Activated naive CD8-positive, alpha-beta T cell treated with anti-CD3 and anti-CD28 coated beads, Interleukin-2, amount 10 ng/mL, durations not matched to agents 7 days and 5 days (primary cell): ENCODE data around the gene SUN1. TPM values are rescaled to one million over a fixed set of nuclear protein-coding genes. Genes with fewer than 3 reads are reported as not detected.
A peak's percentile ranks its signal among the peaks of the same experiment; 100 is the strongest.

ENCODE experiments used
- ATAC-seq: fragments of 150-1000 bp; cut with Tn5 transposase; one replicate; pipeline ENCODE4 v1.10.0; 2021; ENCODE audit warnings: low read depth, moderate library complexity
- POLR2A ChIA-PET: fragments of 350-600 bp; sonication (Branson Sonifier 250); formaldehyde crosslinking; loops from one replicate; lab custom pipeline; 2021; ENCODE audit warnings: antibody characterized with exemption; lab: Charles Lee
- DNase-seq: peaks from one replicate; pipeline ENCODE4 v3.0.0; 2021
- H3K27ac Mint-ChIP-seq: one replicate; pipeline ENCODE4 v1.8.0; 2022; ENCODE audit warnings: mild to moderate bottlenecking, mixed read lengths
- H3K27me3 Mint-ChIP-seq: one replicate; pipeline ENCODE4 v1.8.0; 2022; ENCODE audit warnings: mild to moderate bottlenecking, moderate library complexity, mixed read lengths
- H3K36me3 Mint-ChIP-seq: one replicate; pipeline ENCODE4 v1.8.0; 2021; ENCODE audit warnings: mild to moderate bottlenecking, mixed read lengths
- H3K4me1 Mint-ChIP-seq: one replicate; pipeline ENCODE4 v1.8.0; 2021; ENCODE audit warnings: mixed read lengths
- H3K4me3 Mint-ChIP-seq: one replicate; pipeline ENCODE4 v1.8.0; 2022; ENCODE audit warnings: mild to moderate bottlenecking, moderate library complexity, mixed read lengths
- H3K9me3 Mint-ChIP-seq: one replicate; pipeline ENCODE4 v1.8.0; 2021; ENCODE audit warnings: mixed read lengths
- total RNA-seq, 2 experiments: library from RNA; stranded (reverse); gene quantifications; one replicate each; pipeline ENCODE4 v1.2.3, GENCODE V29; 2021

SUN1 gene
- total RNA-seq, 2 experiments from 2014 or later, result 86.3 to 86.7 TPM

- Mint-ChIP-seq H3K9me3 (no peaks in the 10 kb centered on the region), H3K27ac (no peak overlapping the region), H3K4me1 (peaks cover 3% of the 10 kb centered on the region), H3K27me3 (no peaks in the 10 kb centered on the region), H3K36me3 (peaks cover 3% of the 10 kb centered on the region), H3K4me3 (no peak overlapping the region)
- DNase-seq (no peak), ATAC-seq (no peak)
- POLR2A ChIA-PET, result no interaction called here
Measured at GRCh38 chr7:884191-885003, 52.1 kb downstream of the SUN1 start.

- Mint-ChIP-seq H3K9me3 (no peaks in the 10 kb centered on the region), H3K4me3 (no peak overlapping the region), H3K4me1 (no peaks in the 10 kb centered on the region), H3K27me3 (no peaks in the 10 kb centered on the region), H3K27ac (no peak overlapping the region), H3K36me3 (peaks cover 3% of the 10 kb centered on the region)
- ATAC-seq (no peak), DNase-seq (no peak)
- POLR2A ChIA-PET, result interaction anchor here (0.6 kb wide), 1 partner anchor 18 kb away, joined by 3 read pairs; no protein-coding TSS in a partner anchor
Measured at GRCh38 chr7:885261-885892, 53.1 kb downstream of the SUN1 start.

- DNase-seq (no peak), ATAC-seq (no peak)
- H3K9me3 Mint-ChIP-seq, result no peaks in the 10 kb centered on the region
- no peak overlapping the region for H3K4me3 Mint-ChIP-seq
- peaks cover 3% of the 10 kb centered on the region for H3K36me3 Mint-ChIP-seq
- H3K4me1 Mint-ChIP-seq, result no peaks in the 10 kb centered on the region
- POLR2A ChIA-PET, result interaction anchor here (0.6 kb wide), 1 partner anchor 19 kb away, joined by 3 read pairs; no protein-coding TSS in a partner anchor
- H3K27ac Mint-ChIP-seq, result no peak overlapping the region
- H3K27me3 Mint-ChIP-seq, result no peaks in the 10 kb centered on the region
Measured at GRCh38 chr7:885893-886625, 53.8 kb downstream of the SUN1 start.

GRCh38 chr7:886626-887487, 54.6 kb downstream of the SUN1 start:
- H3K27ac Mint-ChIP-seq, result no peak overlapping the region
- no peak for ATAC-seq
- peaks cover 3% of the 10 kb centered on the region for H3K36me3 Mint-ChIP-seq
- no peak overlapping the region for H3K4me3 Mint-ChIP-seq
- no peaks in the 10 kb centered on the region for H3K27me3 Mint-ChIP-seq
- POLR2A ChIA-PET, result no interaction called here
- DNase-seq, result no peak
- no peaks in the 10 kb centered on the region for H3K4me1 Mint-ChIP-seq
- H3K9me3 Mint-ChIP-seq, result no peaks in the 10 kb centered on the region

GRCh38 chr7:887488-887820, 55.2 kb downstream of the SUN1 start:
- peaks cover 6% of the 10 kb centered on the region for H3K36me3 Mint-ChIP-seq
- POLR2A ChIA-PET, result no interaction called here
- H3K4me1 Mint-ChIP-seq, result no peaks in the 10 kb centered on the region
- no peaks in the 10 kb centered on the region for H3K9me3 Mint-ChIP-seq
- no peak overlapping the region for H3K4me3 Mint-ChIP-seq
- no peak for DNase-seq
- no peak for ATAC-seq
- no peaks in the 10 kb centered on the region for H3K27me3 Mint-ChIP-seq
- no peak overlapping the region for H3K27ac Mint-ChIP-seq

- no peak for DNase-seq
- ATAC-seq, result no peak
- H3K9me3 Mint-ChIP-seq, result no peaks in the 10 kb centered on the region
- no peaks in the 10 kb centered on the region for H3K4me1 Mint-ChIP-seq
- no peak overlapping the region for H3K4me3 Mint-ChIP-seq
- peak overlapping the region; percentile 30 for H3K27ac Mint-ChIP-seq
- H3K36me3 Mint-ChIP-seq, result peaks cover 15% of the 10 kb centered on the region
- no peaks in the 10 kb centered on the region for H3K27me3 Mint-ChIP-seq
- POLR2A ChIA-PET, result no interaction called here
Measured at GRCh38 chr7:888081-889024, 56.1 kb downstream of the SUN1 start.

GRCh38 chr7:889025-889390, 56.7 kb downstream of the SUN1 start:
- POLR2A ChIA-PET, result no interaction called here
- ATAC-seq, result no peak
- no peaks in the 10 kb centered on the region for H3K9me3 Mint-ChIP-seq
- H3K27ac Mint-ChIP-seq, result no peak overlapping the region
- no peaks in the 10 kb centered on the region for H3K4me1 Mint-ChIP-seq
- peaks cover 18% of the 10 kb centered on the region for H3K36me3 Mint-ChIP-seq
- no peak overlapping the region for H3K4me3 Mint-ChIP-seq
- H3K27me3 Mint-ChIP-seq, result no peaks in the 10 kb centered on the region
- DNase-seq, result no peak

GRCh38 chr7:889391-889790, 57.1 kb downstream of the SUN1 start:
- ATAC-seq (no peak), DNase-seq (no peak)
- Mint-ChIP-seq H3K9me3 (no peaks in the 10 kb centered on the region), H3K36me3 (peaks cover 18% of the 10 kb centered on the region), H3K27me3 (no peaks in the 10 kb centered on the region), H3K27ac (no peak overlapping the region), H3K4me3 (no peak overlapping the region), H3K4me1 (no peaks in the 10 kb centered on the region)
- POLR2A ChIA-PET, result no interaction called here

- peaks cover 22% of the 10 kb centered on the region for H3K36me3 Mint-ChIP-seq
- no peaks in the 10 kb centered on the region for H3K27me3 Mint-ChIP-seq
- H3K4me1 Mint-ChIP-seq, result no peaks in the 10 kb centered on the region
- ATAC-seq, result no peak
- DNase-seq, result no peak
- no peaks in the 10 kb centered on the region for H3K9me3 Mint-ChIP-seq
- no peak overlapping the region for H3K27ac Mint-ChIP-seq
- no peak overlapping the region for H3K4me3 Mint-ChIP-seq
- POLR2A ChIA-PET, result no interaction called here
Measured at GRCh38 chr7:890868-891267, 58.6 kb downstream of the SUN1 start.

GRCh38 chr7:891291-891690, 59.0 kb downstream of the SUN1 start:
- POLR2A ChIA-PET, result no interaction called here
- Mint-ChIP-seq H3K9me3 (no peaks in the 10 kb centered on the region), H3K27me3 (no peaks in the 10 kb centered on the region), H3K4me3 (no peak overlapping the region), H3K36me3 (peaks cover 26% of the 10 kb centered on the region), H3K4me1 (no peaks in the 10 kb centered on the region), H3K27ac (no peak overlapping the region)
- no peak for ATAC-seq
- no peak for DNase-seq

GRCh38 chr7:891805-892204, 59.5 kb downstream of the SUN1 start:
- ATAC-seq (no peak), DNase-seq (no peak)
- H3K9me3 Mint-ChIP-seq, result no peaks in the 10 kb centered on the region
- POLR2A ChIA-PET, result no interaction called here
- H3K4me1 Mint-ChIP-seq, result no peaks in the 10 kb centered on the region
- no peaks in the 10 kb centered on the region for H3K27me3 Mint-ChIP-seq
- H3K4me3 Mint-ChIP-seq, result no peak overlapping the region
- H3K27ac Mint-ChIP-seq, result no peak overlapping the region
- H3K36me3 Mint-ChIP-seq, result peaks cover 27% of the 10 kb centered on the region
